NT2/D1 (cell line): ENCODE results near the gene BATF3.

Experiments
- DNase-seq: peaks from one replicate; pipeline ENCODE4 v3.0.0-alpha.2; 2011; ENCODE audit warnings: low read depth, low spot score
- H3K27me3 ChIP-seq: 2 replicates; pipeline ENCODE4 v1.6.0; 2011; ENCODE audit warnings: mild to moderate bottlenecking; ENCODE audit not compliant: insufficient read length, insufficient read depth
- H3K36me3 ChIP-seq: 2 replicates; pipeline ENCODE4 v1.6.1; 2011; ENCODE audit warnings: mild to moderate bottlenecking, low read length, mixed read lengths; ENCODE audit not compliant: insufficient read depth, insufficient read length
- H3K4me1 ChIP-seq: 2 replicates; pipeline ENCODE4 v1.5.1; 2011; ENCODE audit not compliant: insufficient read depth, insufficient read length
- H3K4me3 ChIP-seq: 2 replicates; pipeline ENCODE4 v1.5.1; 2011; ENCODE audit warnings: low read depth; ENCODE audit not compliant: insufficient read length
- H3K9ac ChIP-seq: 2 replicates; pipeline ENCODE4 v1.6.0; 2011; ENCODE audit warnings: low read depth; ENCODE audit not compliant: insufficient read length
- H3K9me3 ChIP-seq: 2 replicates; pipeline ENCODE4 v1.5.1; 2011; ENCODE audit warnings: mild to moderate bottlenecking, low read length; ENCODE audit not compliant: insufficient read depth
- SUZ12 ChIP-seq: IDR thresholded peaks from 2 replicates; pipeline ENCODE4 v1.6.1; 2011; ENCODE audit not compliant: insufficient read length, insufficient read depth; ENCODE audit errors: extremely low read depth
- YY1 ChIP-seq: IDR thresholded peaks from 2 replicates; pipeline ENCODE4 v1.6.1; 2011; ENCODE audit not compliant: insufficient read length, insufficient read depth
- ZNF274 ChIP-seq: IDR thresholded peaks from 2 replicates; pipeline ENCODE4 v1.6.1; 2011; ENCODE audit warnings: mild to moderate bottlenecking, low read depth, low read length

Gene BATF3

DNA sequence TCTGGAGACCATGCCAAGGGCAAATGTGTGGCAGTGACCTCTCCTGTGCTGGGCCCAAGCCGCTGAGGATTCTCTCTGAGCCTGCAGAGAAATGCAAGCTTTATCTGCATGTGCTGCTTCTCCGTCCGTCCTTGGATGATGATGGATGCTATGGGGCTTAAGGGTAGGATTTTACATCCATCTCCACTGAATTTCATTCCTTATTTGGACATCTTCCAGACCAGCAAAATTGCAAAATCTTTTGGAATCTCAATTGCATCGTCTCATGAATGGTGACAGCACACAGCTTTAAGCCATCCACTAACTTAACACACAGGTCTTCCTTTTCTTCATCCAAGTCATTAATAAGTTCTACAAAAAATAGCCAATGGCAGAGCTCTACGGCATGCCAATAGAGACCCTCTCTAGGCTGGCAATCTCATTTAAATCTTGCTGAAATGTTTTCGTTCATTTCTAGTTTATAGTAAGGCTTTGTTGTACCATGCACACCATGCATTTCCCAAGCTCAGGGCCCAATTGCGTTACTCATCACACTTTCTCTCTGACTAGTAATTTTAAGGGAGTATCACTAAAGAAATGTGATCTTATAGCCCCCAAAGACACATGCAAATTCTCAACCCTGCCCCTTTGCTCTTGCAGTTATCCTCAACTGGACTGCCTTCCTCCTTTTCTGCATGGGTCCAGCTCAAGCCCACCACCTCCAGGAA is 11.1 kb downstream of the BATF3 start:
- Histone ChIP-seq H3K9ac (no peak overlapping the region), H3K36me3 (no peaks in the 10 kb centered on the region), H3K4me1 (peaks cover 9% of the 10 kb centered on the region), H3K4me3 (no peak overlapping the region), H3K27me3 (no peaks in the 10 kb centered on the region), H3K9me3 (no peaks in the 10 kb centered on the region)
- DNase-seq: no peak
- TF ChIP-seq SUZ12 (no peak), YY1 (no peak), ZNF274 (no peak)

DNA sequence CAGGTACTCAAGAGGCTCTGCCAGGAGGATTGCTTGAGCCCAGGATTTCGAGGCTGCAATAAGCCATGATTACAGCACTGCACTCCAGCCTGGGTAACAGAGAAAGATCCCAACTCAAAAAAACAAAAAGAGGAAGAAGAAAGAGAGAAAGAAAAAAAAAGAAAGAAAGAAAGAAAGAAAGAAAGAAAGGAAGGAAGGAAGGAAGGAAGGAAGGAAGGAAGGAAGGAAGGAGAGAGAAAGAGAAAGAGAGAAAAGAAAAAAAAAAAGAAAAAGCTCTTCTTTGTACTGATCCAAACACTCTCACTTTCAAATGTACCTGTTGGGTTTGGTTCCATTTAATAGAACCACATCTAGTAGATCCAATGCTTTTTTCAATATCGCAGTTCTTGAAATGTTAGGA is 11.8 kb downstream of the BATF3 start:
- Histone ChIP-seq H3K9me3 (no peaks in the 10 kb centered on the region), H3K4me1 (peaks cover 8% of the 10 kb centered on the region), H3K4me3 (no peak overlapping the region), H3K36me3 (no peaks in the 10 kb centered on the region), H3K27me3 (no peaks in the 10 kb centered on the region), H3K9ac (no peak overlapping the region)
- TF ChIP-seq ZNF274 (no peak), SUZ12 (no peak), YY1 (no peak)
- DNase-seq: no peak

DNA sequence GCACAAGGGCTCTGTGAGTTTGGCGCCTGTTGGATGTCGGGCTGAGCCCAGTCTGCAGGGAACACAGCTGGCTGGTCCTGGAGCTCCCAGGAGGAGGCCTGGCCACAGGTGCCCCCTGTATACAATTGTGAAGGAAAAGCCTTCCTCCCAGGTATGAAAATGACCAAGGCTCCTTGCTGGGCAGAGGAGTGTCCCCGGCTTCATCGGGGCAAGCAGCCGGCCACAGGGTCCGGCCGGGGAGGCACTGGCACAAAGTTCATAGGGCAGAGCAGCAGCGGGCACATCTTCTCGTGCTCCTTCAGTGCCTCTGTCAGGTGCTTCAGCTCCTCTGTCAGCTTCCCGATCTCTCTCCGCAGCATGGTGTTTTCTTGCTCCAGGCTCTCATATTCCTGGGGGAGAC is 13.0 kb downstream of the BATF3 start:
- Histone ChIP-seq H3K9me3 (no peaks in the 10 kb centered on the region), H3K27me3 (no peaks in the 10 kb centered on the region), H3K9ac (no peak overlapping the region), H3K4me1 (peaks cover 7% of the 10 kb centered on the region), H3K4me3 (no peak overlapping the region), H3K36me3 (no peaks in the 10 kb centered on the region)
- no peak for TF ChIP-seq ZNF274
- no peak for TF ChIP-seq YY1
- no peak for DNase-seq

DNA sequence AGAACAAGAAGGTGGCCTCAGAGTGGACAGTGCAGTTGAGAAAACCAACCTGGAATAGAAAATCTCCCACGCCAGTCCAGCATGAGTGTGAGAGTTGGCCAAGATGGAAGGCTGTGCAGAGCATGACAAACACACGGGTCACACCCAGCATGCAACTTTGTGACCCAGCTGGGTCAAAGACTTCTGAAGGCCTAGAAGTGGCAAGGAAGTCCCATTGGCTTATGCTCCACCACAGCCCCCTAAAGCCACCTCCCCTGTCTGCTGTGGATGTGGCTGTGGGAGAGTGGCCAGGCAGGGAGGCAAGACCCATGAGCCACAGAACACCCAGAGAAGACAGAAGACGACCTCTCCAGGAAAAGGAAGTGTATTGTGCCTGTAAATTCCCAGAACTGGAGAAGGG is 13.6 kb downstream of the BATF3 start:
- TF ChIP-seq YY1 (no peak), SUZ12 (no peak), ZNF274 (no peak)
- Histone ChIP-seq H3K36me3 (no peaks in the 10 kb centered on the region), H3K27me3 (no peaks in the 10 kb centered on the region), H3K4me1 (peaks cover 7% of the 10 kb centered on the region), H3K4me3 (no peak overlapping the region), H3K9me3 (no peaks in the 10 kb centered on the region), H3K9ac (no peak overlapping the region)
- DNase-seq: no peak

DNA sequence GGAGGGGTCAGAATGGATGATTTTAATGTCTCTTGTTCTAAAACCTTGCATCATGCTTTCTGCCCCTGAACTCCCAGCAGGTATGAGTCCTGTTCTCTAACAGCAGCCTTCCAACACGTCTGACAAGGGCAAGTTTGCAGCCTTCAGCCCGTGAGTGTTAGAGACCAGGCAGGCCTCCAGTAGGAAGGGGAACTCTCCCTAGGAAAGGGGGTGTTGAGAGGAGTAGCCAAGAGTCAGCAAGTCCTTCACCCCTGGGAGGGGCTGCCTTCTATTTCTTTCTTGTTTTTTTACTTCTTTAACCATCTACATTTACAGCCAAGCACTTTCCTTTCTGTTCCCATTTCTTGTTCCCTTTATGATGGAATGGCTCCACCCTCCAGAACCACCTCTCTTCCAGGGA is 14.2 kb downstream of the BATF3 start:
- H3K4me1 ChIP-seq: peaks cover 7% of the 10 kb centered on the region
- TF ChIP-seq SUZ12 (no peak), ZNF274 (no peak), YY1 (no peak)
- H3K27me3 ChIP-seq: no peaks in the 10 kb centered on the region
- no peaks in the 10 kb centered on the region for H3K9me3 ChIP-seq
- no peak overlapping the region for H3K9ac ChIP-seq
- no peak for DNase-seq
- H3K36me3 ChIP-seq: no peaks in the 10 kb centered on the region
- H3K4me3 ChIP-seq: no peak overlapping the region

DNA sequence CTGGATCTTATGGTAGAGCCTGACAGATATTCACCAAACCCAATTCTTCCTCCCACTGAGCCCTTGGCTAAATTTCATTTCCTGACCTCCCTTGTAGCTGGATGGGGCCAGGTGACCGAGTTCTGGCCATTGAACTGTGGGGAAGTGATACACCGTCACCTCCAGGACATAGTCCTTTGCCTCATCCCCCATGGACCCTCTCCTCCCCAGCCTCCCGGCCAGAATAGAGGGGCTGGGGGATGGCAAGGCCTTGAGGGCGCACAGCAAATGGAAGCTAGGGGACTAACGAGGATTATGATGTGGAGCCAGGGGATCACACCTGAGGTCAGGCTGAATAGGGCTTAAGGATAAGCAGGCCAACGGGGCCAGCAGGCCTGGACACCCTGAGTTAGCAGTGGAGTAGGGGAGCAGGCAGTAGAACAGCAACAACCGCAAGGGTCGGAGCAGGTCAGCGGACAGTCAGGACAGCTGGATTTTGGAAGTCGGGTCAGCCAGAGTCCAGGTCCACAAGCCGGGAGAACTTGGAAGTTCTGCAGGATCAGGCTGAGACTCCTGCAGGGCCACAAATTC is 15.0 kb downstream of the BATF3 start:
- Histone ChIP-seq H3K36me3 (no peaks in the 10 kb centered on the region), H3K4me1 (peaks cover 5% of the 10 kb centered on the region), H3K27me3 (no peaks in the 10 kb centered on the region), H3K4me3 (no peak overlapping the region), H3K9ac (no peak overlapping the region), H3K9me3 (no peaks in the 10 kb centered on the region)
- no peak for DNase-seq
- TF ChIP-seq SUZ12: no peak
- no peak for TF ChIP-seq YY1
- TF ChIP-seq ZNF274: no peak

DNA sequence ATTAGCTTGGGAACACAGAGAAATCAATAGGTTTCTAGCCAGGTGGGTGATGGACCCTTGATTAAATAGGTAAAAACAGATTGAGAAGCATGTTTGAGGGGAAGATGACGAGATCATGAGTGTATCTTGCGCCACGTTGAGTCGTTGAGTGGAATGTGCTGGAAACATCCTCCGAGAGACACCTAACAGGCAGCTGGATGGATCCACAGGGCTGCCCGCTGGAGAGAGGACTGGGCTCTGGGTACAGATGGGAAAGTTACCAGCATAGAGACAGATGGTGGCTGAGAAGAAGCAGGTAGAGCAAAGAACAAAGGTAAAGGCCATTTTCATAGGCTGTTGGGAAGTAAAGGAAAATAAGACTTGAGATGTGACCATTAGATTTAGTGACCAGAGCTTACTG is 15.6 kb downstream of the BATF3 start:
- Histone ChIP-seq H3K27me3 (no peaks in the 10 kb centered on the region), H3K4me1 (peaks cover 2% of the 10 kb centered on the region), H3K9ac (no peak overlapping the region), H3K4me3 (no peak overlapping the region), H3K9me3 (no peaks in the 10 kb centered on the region), H3K36me3 (no peaks in the 10 kb centered on the region)
- DNase-seq: no peak
- TF ChIP-seq ZNF274: no peak
- no peak for TF ChIP-seq YY1
- TF ChIP-seq SUZ12: no peak
